ENCODE measurements around the gene ZNF235. TPM values are rescaled to one million over a fixed set of nuclear protein-coding genes. Genes with fewer than 3 reads are reported as not detected.

ZNF235 gene
- polyA plus RNA-seq, 1 experiment: 1.3 TPM

DNA sequence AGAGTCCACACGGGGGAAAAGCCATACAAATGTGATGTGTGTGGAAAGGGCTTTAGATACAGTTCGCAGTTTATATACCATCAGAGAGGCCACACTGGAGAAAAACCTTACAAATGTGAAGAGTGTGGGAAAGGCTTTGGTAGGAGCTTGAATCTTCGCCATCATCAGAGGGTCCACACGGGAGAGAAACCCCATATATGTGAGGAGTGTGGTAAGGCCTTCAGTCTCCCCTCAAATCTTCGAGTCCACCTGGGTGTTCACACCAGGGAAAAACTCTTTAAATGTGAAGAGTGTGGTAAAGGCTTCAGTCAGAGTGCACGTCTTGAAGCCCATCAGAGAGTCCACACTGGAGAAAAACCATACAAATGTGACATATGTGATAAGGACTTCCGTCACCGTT is 68.4 kb downstream of the ZNF235 start:
- H3K4me3 ChIP-seq (ENCODE audit: low read depth, low read length): no peak overlapping the region
- H3K27me3 ChIP-seq (ENCODE audit: control insufficient read depth, insufficient read depth, low read length): no peaks in the 10 kb centered on the region
- ChIA-PET POLR2A (no interaction called here), CTCF (no interaction called here)
- no peak for DNase-seq (ENCODE audit: low read depth)
- TF ChIP-seq, protein P1, sequence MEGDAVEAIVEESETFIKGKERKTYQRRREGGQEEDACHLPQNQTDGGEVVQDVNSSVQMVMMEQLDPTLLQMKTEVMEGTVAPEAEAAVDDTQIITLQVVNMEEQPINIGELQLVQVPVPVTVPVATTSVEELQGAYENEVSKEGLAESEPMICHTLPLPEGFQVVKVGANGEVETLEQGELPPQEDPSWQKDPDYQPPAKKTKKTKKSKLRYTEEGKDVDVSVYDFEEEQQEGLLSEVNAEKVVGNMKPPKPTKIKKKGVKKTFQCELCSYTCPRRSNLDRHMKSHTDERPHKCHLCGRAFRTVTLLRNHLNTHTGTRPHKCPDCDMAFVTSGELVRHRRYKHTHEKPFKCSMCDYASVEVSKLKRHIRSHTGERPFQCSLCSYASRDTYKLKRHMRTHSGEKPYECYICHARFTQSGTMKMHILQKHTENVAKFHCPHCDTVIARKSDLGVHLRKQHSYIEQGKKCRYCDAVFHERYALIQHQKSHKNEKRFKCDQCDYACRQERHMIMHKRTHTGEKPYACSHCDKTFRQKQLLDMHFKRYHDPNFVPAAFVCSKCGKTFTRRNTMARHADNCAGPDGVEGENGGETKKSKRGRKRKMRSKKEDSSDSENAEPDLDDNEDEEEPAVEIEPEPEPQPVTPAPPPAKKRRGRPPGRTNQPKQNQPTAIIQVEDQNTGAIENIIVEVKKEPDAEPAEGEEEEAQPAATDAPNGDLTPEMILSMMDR (IDR thresholded peaks at IDR 0.05; ENCODE audit: insufficient read depth, low read depth, low read length): no peak
- peaks cover 10% of the 10 kb centered on the region for H3K36me3 ChIP-seq (ENCODE audit: control insufficient read depth, insufficient read depth, low read length)

Small RNAs within 50 kb of the gene (small RNA-seq; reads per million reads assigned to genes)
- not detected for gene NDUFA3P1 (ENCODE audit: insufficient read length, low read depth, low replicate concordance)

Other genes starting within 250 kb of the ZNF235 start
- 1.0 and 1.4 TPM in 2 replicates for gene ZNF284, start 232.9 kb downstream of the ZNF235 start, polyA plus RNA-seq (2011; rRNA removed)
- gene ZNF224, start 210.7 kb downstream of the ZNF235 start, polyA plus RNA-seq (2011; rRNA removed): 13.2 and 17.1 TPM in 2 replicates
- 1.3 and 2.5 TPM in 2 replicates for gene ZNF225, start 191.6 kb downstream of the ZNF235 start, polyA plus RNA-seq (2011; rRNA removed)
- gene ZNF234, start 163.5 kb downstream of the ZNF235 start, polyA plus RNA-seq (2011; rRNA removed): 3.1 and 5.0 TPM in 2 replicates
- gene ZNF226, start 139.9 kb downstream of the ZNF235 start, polyA plus RNA-seq (2011; rRNA removed): 11.0 and 16.4 TPM in 2 replicates
- gene ZNF227, start 92.5 kb downstream of the ZNF235 start, polyA plus RNA-seq (2011; rRNA removed): 5.9 and 7.7 TPM in 2 replicates
- 0.61 and 1.4 TPM in 2 replicates for gene ZNF233, start 45.1 kb downstream of the ZNF235 start, polyA plus RNA-seq (2011; rRNA removed)
- 1.9 and 4.0 TPM in 2 replicates for gene ZNF112, start 51.7 kb upstream of the ZNF235 start, polyA plus RNA-seq (2011; rRNA removed)
- 1.3 and 2.4 TPM in 2 replicates for gene ZNF285, start 96.6 kb upstream of the ZNF235 start, polyA plus RNA-seq (2011; rRNA removed)
- 4.5 and 8.4 TPM in 2 replicates for gene ZNF229, start 143.4 kb upstream of the ZNF235 start, polyA plus RNA-seq (2011; rRNA removed)
- 0.80 and 1.2 TPM in 2 replicates for gene ZNF180, start 195.5 kb upstream of the ZNF235 start, polyA plus RNA-seq (2011; rRNA removed)
- gene CEACAM20, start 224.7 kb upstream of the ZNF235 start, polyA plus RNA-seq (2011; rRNA removed): not detected in 2 replicates

Data from BJ (cell line).